Hepatocyte (in vitro differentiated cells): Measurements from ENCODE around the gene HOXC12. TPM values are rescaled to one million over a fixed set of nuclear protein-coding genes. Genes with fewer than 3 reads are reported as not detected.

ENCODE experiments used
- DNase-seq: peaks from one replicate; pipeline ENCODE4 v3.0.0-alpha.2; 2016; ENCODE audit warnings: low spot score
- H2AFZ ChIP-seq: fragments of 200-600 bp; sonication (generic); 2 replicates; pipeline ENCODE4 v1.6.0; 2016; ENCODE audit warnings: antibody characterized with exemption, mild to moderate bottlenecking
- H3K27ac ChIP-seq: fragments of 200-600 bp; sonication (generic); 2 replicates; pipeline ENCODE4 v1.5.1; 2016; ENCODE audit warnings: mild to moderate bottlenecking
- H3K27me3 ChIP-seq: fragments of 200-600 bp; sonication (generic); 2 replicates; pipeline ENCODE4 v1.6.1; 2016
- H3K36me3 ChIP-seq: fragments of 200-600 bp; sonication (generic); replicated peaks from 2 replicates; pipeline ENCODE4 v1.5.1; 2016; ENCODE audit warnings: low read depth; ENCODE audit not compliant: insufficient read depth
- H3K4me1 ChIP-seq: fragments of 200-600 bp; sonication (generic); 2 replicates; pipeline ENCODE4 v1.5.1; 2016; ENCODE audit warnings: mild to moderate bottlenecking, moderate library complexity; ENCODE audit not compliant: insufficient read depth
- H3K4me2 ChIP-seq: fragments of 200-600 bp; sonication (generic); 2 replicates; pipeline ENCODE4 v1.6.0; 2016
- H3K4me3 ChIP-seq: fragments of 200-600 bp; sonication (generic); 2 replicates; pipeline ENCODE4 v1.5.1; 2016; ENCODE audit warnings: mild to moderate bottlenecking
- H3K79me2 ChIP-seq: fragments of 200-600 bp; sonication (generic); 2 replicates; pipeline ENCODE4 v1.6.0; 2017; ENCODE audit warnings: mild to moderate bottlenecking
- H3K9me2 ChIP-seq: fragments of 200-600 bp; sonication (generic); replicated peaks from 2 replicates; pipeline ENCODE4 v1.6.0; 2017; ENCODE audit warnings: mild to moderate bottlenecking; ENCODE audit not compliant: insufficient read depth
- H3K9me3 ChIP-seq: fragments of 200-600 bp; sonication (generic); 2 replicates; pipeline ENCODE4 v1.5.1; 2016; ENCODE audit warnings: low read depth, mild to moderate bottlenecking
- H4K20me1 ChIP-seq: fragments of 200-600 bp; sonication (generic); 2 replicates; pipeline ENCODE4 v1.6.0; 2016; ENCODE audit warnings: mild to moderate bottlenecking; ENCODE audit not compliant: insufficient read depth, poor library complexity, severe bottlenecking
- CTCF ChIP-seq: fragments of 200-600 bp; sonication (generic); IDR thresholded peaks from 2 replicates; pipeline ENCODE4 v1.5.1; 2016; ENCODE audit warnings: antibody characterized with exemption, mild to moderate bottlenecking; ENCODE audit not compliant: poor library complexity
- EZH2 ChIP-seq: fragments of 200-600 bp; sonication (generic); IDR thresholded peaks from 2 replicates; pipeline ENCODE4 v1.6.1; 2016; ENCODE audit warnings: antibody characterized with exemption, mild to moderate bottlenecking, borderline replicate concordance
- EZH2phosphoT487 ChIP-seq: fragments of 200-600 bp; sonication (generic); IDR thresholded peaks from one replicate; pipeline ENCODE4 v1.6.1; 2018; ENCODE audit warnings: antibody characterized with exemption, mild to moderate bottlenecking, low read depth, moderate library complexity; ENCODE audit not compliant: unreplicated experiment, severe bottlenecking
- WGBS: methylation state at CpG from one replicate; pipeline ENCODE4 v1.1.6; 2016; ENCODE audit warnings: low lambda C conversion rate; ENCODE audit errors: missing lambda C conversion rate; 5-methylcytosine and 5-hydroxymethylcytosine counted together
- polyA plus RNA-seq: library from polyadenylated mRNA; unstranded; fragments of >200 nt; fragmentation: Nextera tagmentation; extraction: Ambion mirVana; gene quantifications from 2 replicates; pipeline ENCODE4 v1.2.1, GENCODE V29; 2016
- total RNA-seq: library from RNA; depleted of rRNA; stranded (reverse); fragments of >200 nt; gene quantifications from 2 replicates; pipeline ENCODE4 v1.2.3, GENCODE V29; 2014

The HOXC12 gene
- total and polyA plus RNA-seq, 2 experiments from 2014 or later, result not detected

GRCh38 chr12:53974084-53975063, 19.7 kb downstream of the HOXC12 start, which contains the start of gene HOTAIR:
Gene HOTAIR (minus strand): TSS chr12:53974954.
- WGBS, result 3% methylated on average over 46 of the region's 63 CpGs
- Histone ChIP-seq H3K27ac (peak within 1 kb of the TSS; percentile 52), H3K36me3 (no peaks in the 10 kb centered on the region), H3K27me3 (peaks cover 91% of the 10 kb centered on the region), H4K20me1 (no peaks in the 10 kb centered on the region), H3K9me2 (no peaks in the 10 kb centered on the region), H3K4me1 (peaks cover 30% of the 10 kb centered on the region), H3K9me3 (no peaks in the 10 kb centered on the region), H3K4me3 (peak within 1 kb of the TSS; percentile 44), H3K79me2 (no peaks in the 10 kb centered on the region), H3K4me2 (peak within 1 kb of the TSS; percentile 88), H2AFZ (peak within 1 kb of the TSS; percentile 81)
- TF ChIP-seq CTCF (no peak), EZH2 (peak; percentile 77)
- peak; percentile 49 for DNase-seq

- no peaks in the 10 kb centered on the region for H3K9me2 ChIP-seq
- H3K27me3 ChIP-seq, result peaks cover 90% of the 10 kb centered on the region
- no peaks in the 10 kb centered on the region for H3K36me3 ChIP-seq
- no peaks in the 10 kb centered on the region for H4K20me1 ChIP-seq
- H3K4me1 ChIP-seq, result peaks cover 36% of the 10 kb centered on the region
- peak; percentile 57 for TF ChIP-seq EZH2
- no peak for TF ChIP-seq EZH2phosphoT487
- TF ChIP-seq CTCF, result no peak
- H3K27ac ChIP-seq, result peak overlapping the region; percentile 52
- peak overlapping the region; percentile 81 for H2AFZ ChIP-seq
- H3K79me2 ChIP-seq, result no peaks in the 10 kb centered on the region
- peak overlapping the region; percentile 44 for H3K4me3 ChIP-seq
- H3K9me3 ChIP-seq, result no peaks in the 10 kb centered on the region
- no peak for DNase-seq
- H3K4me2 ChIP-seq, result peak overlapping the region; percentile 88
- 5% methylated on average over 15 of the region's 25 CpGs for WGBS
These were observed 20.4 kb downstream of the HOXC12 start for GRCh38 chr12:53975064-53975471.

DNA sequence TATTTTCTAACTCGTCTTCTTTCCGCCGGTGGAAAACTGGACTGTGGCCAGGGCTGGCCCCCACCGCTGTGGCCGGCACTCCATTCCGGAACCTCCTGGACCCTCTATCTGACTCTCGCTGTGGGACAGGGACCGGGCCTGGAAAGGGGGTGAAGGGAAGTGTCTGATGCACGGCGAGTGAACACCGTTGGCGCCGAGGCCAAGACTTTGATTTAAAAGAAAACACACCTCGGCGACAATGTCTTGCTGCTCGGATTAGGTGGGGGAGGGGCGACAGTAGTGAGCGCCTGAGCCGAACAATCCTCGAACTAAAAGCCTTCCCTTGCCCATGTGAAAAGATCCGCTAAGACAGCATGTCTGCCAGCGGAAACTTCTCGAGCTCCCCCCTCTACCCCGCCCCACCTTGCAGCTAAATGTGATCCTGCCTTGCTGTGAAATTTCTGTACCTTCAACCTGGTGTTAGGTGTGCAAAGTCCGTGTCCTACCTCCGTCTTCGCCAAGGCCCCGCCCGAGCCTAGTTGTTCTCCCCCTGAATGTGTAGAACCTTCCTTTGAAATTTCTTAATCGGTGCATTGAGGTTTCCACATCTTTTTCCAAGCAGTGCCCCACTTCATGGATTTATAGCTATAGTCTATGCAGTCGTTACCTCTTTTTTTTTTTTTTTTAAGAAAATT, 20.9 kb downstream of the HOXC12 start:
- Histone ChIP-seq H4K20me1 (no peaks in the 10 kb centered on the region), H3K27ac (peak overlapping the region; percentile 95), H3K36me3 (no peaks in the 10 kb centered on the region), H3K4me1 (peaks cover 37% of the 10 kb centered on the region), H3K79me2 (no peaks in the 10 kb centered on the region), H2AFZ (no peak overlapping the region), H3K27me3 (peaks cover 90% of the 10 kb centered on the region), H3K9me2 (no peaks in the 10 kb centered on the region), H3K4me2 (peak overlapping the region; percentile 88), H3K4me3 (no peak overlapping the region), H3K9me3 (no peaks in the 10 kb centered on the region)
- TF ChIP-seq EZH2phosphoT487, result peak; percentile 32
- no peak for TF ChIP-seq CTCF
- 14% methylated on average over 26 of the region's 31 CpGs for WGBS
- no peak for DNase-seq
